HepG2 (cell line): ENCODE measurements around the gene TIPIN. TPM values are rescaled to one million over a fixed set of nuclear protein-coding genes. Genes with fewer than 3 reads are reported as not detected.

ENCODE experiments used
- ATF3 ChIP-seq: sonication (generic); formaldehyde crosslinking; IDR thresholded peaks from 2 replicates; pipeline ENCODE4 v1.4.0; 2020; ENCODE audit warnings: missing genetic modification reagents
- CEBPB ChIP-seq: IDR thresholded peaks from 2 replicates; pipeline ENCODE4 v1.6.1; 2011; ENCODE audit warnings: low read depth, low read length, improper control_type of control experiment, borderline replicate concordance
- CEBPG ChIP-seq: IDR thresholded peaks from 2 replicates; pipeline ENCODE4 v1.6.1; 2016
- ELF3 ChIP-seq: IDR thresholded peaks from 2 replicates; pipeline ENCODE4 v1.6.1; 2016; ENCODE audit warnings: missing genetic modification reagents, missing compliant biosample characterization
- FOXJ3 ChIP-seq: sonication (generic); formaldehyde crosslinking; IDR thresholded peaks from 2 replicates; pipeline ENCODE4 v1.4.0; 2020; ENCODE audit warnings: missing genetic modification reagents, mild to moderate bottlenecking, borderline replicate concordance
- GABPA ChIP-seq, 2 experiments: IDR thresholded peaks; 2 replicates each; pipeline ENCODE4 v1.6.1; 2011 to 2016; ENCODE audit warnings: low read depth in 2 of 2, low read length in 1 of 2, missing biosample characterization in 1 of 2, missing genetic modification characterization in 1 of 2
- GLI4 ChIP-seq: sonication (generic); formaldehyde crosslinking; IDR thresholded peaks from 2 replicates; pipeline ENCODE4 v1.5.1; 2020; ENCODE audit warnings: missing genetic modification reagents, mild to moderate bottlenecking, moderate library complexity, borderline replicate concordance
- HMG20B ChIP-seq: conservative IDR thresholded peaks from 2 replicates; pipeline ENCODE4 v1.6.1; 2016; ENCODE audit warnings: missing genetic modification reagents, missing compliant biosample characterization
- LCORL ChIP-seq, 2 experiments: fragments of 450-650 bp in 1 of 2; sonication (generic) in 1 of 2; formaldehyde crosslinking in 1 of 2; IDR thresholded peaks; 2 replicates each; pipeline versions ENCODE4 v1.5.0 to v1.6.1; 2017 to 2020; ENCODE audit warnings: antibody characterized with exemption in 1 of 2, missing genetic modification reagents in 1 of 2
- NR2F6 ChIP-seq, 2 experiments: IDR thresholded peaks; 2 replicates each; pipeline ENCODE4 v1.6.1; 2016; ENCODE audit warnings: antibody characterized with exemption in 1 of 2, mild to moderate bottlenecking in 1 of 2
- TCF12 ChIP-seq, 2 experiments: fragments of 450-650 bp in 1 of 2; sonication (generic) in 1 of 2; formaldehyde crosslinking in 1 of 2; IDR thresholded peaks; 2 replicates each; pipeline versions ENCODE4 v1.6.1 to v1.8.0; 2017 to 2022; ENCODE audit warnings: antibody characterized with exemption in 1 of 2, mild to moderate bottlenecking in 1 of 2, missing genetic modification reagents in 1 of 2, moderate library complexity in 1 of 2
- TEAD3 ChIP-seq: optimal IDR thresholded peaks from 2 replicates; pipeline ENCODE3; 2016; ENCODE audit warnings: borderline replicate concordance
- THAP11 ChIP-seq: IDR thresholded peaks from 2 replicates; pipeline ENCODE4 v1.6.1; 2016; ENCODE audit warnings: missing biosample characterization, missing genetic modification reagents
- TMF1 ChIP-seq: sonication (generic); formaldehyde crosslinking; IDR thresholded peaks from 2 replicates; pipeline ENCODE4 v1.8.1; 2022; ENCODE audit warnings: low read depth, missing genetic modification reagents
- YY1 ChIP-seq: IDR thresholded peaks from 2 replicates; pipeline ENCODE4 v1.6.1; 2011; ENCODE audit warnings: low read length, low read depth, moderate library complexity, mild to moderate bottlenecking; ENCODE audit not compliant: insufficient read depth, insufficient replicate concordance
- ZFX ChIP-seq: sonication (generic); formaldehyde crosslinking; IDR thresholded peaks from 2 replicates; pipeline ENCODE4 v1.4.0; 2020; ENCODE audit warnings: mild to moderate bottlenecking, low read depth, missing genetic modification reagents, moderate library complexity
- ZNF510 ChIP-seq: sonication (generic); formaldehyde crosslinking; IDR thresholded peaks from 2 replicates; pipeline ENCODE4 v1.4.0; 2020; ENCODE audit warnings: low read depth, mild to moderate bottlenecking, missing genetic modification reagents
- polyA plus RNA-seq, 8 experiments: library from polyadenylated mRNA; depleted of rRNA in 3 of 8; stranded (reverse) in 7 of 8; unstranded in 1 of 8; fragments of >200 nt; fragmentation: Illumina TruSeq in 4 of 8; extraction: Trizol in 4 of 8; gene quantifications; 2 replicates each; pipeline versions ENCODE4 v1.2.1 to v1.2.3, GENCODE V29; 2011 to 2016; ENCODE audit warnings: low read depth in 4 of 8, missing spikeins in 1 of 8, mixed read lengths in 1 of 8; ENCODE audit not compliant: insufficient read depth in 1 of 8
- total RNA-seq, 5 experiments: library from RNA; depleted of rRNA; stranded (reverse); fragments of >200 nt; fragmentation: Illumina TruSeq; extraction: Trizol; gene quantifications; 2 replicates each; pipeline ENCODE4 v1.2.3, GENCODE V29; 2016; ENCODE audit warnings: low read depth in 1 of 5
- TF ChIP-seq, protein P1 (sequence below): sonication (generic); formaldehyde crosslinking; IDR thresholded peaks from 2 replicates; pipeline ENCODE4 v1.4.0; 2020; ENCODE audit warnings: missing genetic modification reagents
- TF ChIP-seq, protein P2 (sequence below): IDR thresholded peaks from 2 replicates; pipeline ENCODE4 v1.6.1; 2016; ENCODE audit warnings: missing compliant biosample characterization, missing genetic modification reagents, borderline replicate concordance
- TF ChIP-seq, protein P3 (sequence below): IDR thresholded peaks from 2 replicates; pipeline ENCODE4 v1.6.1; 2012; ENCODE audit warnings: low read length, improper control_type of control experiment

TIPIN gene
- total and polyA plus RNA-seq, 2 of the 13 experiments (the other 11 are each of a cell fraction or from before 2014, with no cell fraction given): 2.7 to 28.6 TPM

DNA sequence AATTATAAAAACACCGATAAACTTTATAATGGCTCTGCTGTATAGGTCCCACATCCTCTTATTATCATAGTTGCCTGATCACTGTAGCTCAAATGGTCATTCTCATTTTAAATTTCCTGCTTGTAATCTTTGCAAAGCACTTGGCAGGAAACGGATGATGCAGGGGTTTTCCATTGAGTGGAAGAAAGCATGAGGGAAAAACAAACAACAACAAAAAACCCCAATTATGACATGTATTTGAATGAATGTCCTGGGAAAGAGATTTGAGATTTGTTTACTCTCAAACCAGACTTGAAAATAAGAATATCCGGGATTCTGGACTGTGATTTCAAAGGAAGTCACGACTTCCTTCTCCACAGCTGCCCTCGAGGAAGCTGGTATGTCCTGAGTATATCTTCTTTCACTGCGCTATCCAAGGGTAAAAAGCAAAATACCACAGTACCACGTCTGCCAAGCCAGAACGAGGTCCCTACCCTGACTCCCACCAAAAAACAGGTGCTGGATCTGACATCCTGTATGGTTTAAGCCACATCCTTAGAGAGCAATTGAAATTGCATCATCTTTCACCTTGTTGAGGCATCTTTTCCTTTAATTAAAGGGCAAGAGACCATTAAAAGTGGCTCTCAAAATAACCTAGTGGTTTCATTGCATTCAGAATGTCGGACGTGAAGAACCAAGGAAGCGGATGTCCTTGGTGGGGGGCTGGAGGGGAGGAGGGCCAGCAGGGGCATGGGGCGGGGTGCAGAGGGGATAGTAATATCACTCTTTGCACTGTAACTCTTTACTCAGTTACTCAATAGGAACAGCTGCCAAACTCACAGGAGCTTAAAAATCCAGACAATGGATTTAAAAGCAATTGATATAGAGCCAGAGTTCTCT is 13.5 kb upstream of the TIPIN start (continued):
- TF ChIP-seq CEBPG (CRISPR knock-in tag) (peak; percentile 87), TCF12 (IDR thresholded peaks at IDR 0.05) (no peak), TCF12 (CRISPR knock-in tag; IDR thresholded peaks at IDR 0.05) (no peak), ATF3 (peak; percentile 51), ZFX (CRISPR knock-in tag) (no peak), HMG20B (no peak), GABPA (IDR thresholded peaks at IDR 0.05; ENCODE audit: low read depth, low read length) (no peak), GABPA (CRISPR knock-in tag; IDR thresholded peaks at IDR 0.05; ENCODE audit: low read depth) (0 out of 2 replicates have a peak, but pooled peaks have one; percentile 34), LCORL (IDR thresholded peaks at IDR 0.05) (no peak), LCORL (CRISPR knock-in tag; IDR thresholded peaks at IDR 0.05) (no peak), ZNF510 (no peak), THAP11 (no peak), GLI4 (CRISPR knock-in tag) (no peak), ELF3 (CRISPR knock-in tag) (0 out of 2 replicates have a peak, but pooled peaks have one; percentile 37), FOXJ3 (CRISPR knock-in tag) (no peak), NR2F6 (IDR thresholded peaks at IDR 0.05) (no peak), NR2F6 (CRISPR knock-in tag; IDR thresholded peaks at IDR 0.05) (no peak), CEBPB (peak; percentile 87), TEAD3 (CRISPR knock-in tag) (peak; percentile 24), YY1 (no peak), TMF1 (CRISPR knock-in tag) (no peak)
- TF ChIP-seq, protein P1, sequence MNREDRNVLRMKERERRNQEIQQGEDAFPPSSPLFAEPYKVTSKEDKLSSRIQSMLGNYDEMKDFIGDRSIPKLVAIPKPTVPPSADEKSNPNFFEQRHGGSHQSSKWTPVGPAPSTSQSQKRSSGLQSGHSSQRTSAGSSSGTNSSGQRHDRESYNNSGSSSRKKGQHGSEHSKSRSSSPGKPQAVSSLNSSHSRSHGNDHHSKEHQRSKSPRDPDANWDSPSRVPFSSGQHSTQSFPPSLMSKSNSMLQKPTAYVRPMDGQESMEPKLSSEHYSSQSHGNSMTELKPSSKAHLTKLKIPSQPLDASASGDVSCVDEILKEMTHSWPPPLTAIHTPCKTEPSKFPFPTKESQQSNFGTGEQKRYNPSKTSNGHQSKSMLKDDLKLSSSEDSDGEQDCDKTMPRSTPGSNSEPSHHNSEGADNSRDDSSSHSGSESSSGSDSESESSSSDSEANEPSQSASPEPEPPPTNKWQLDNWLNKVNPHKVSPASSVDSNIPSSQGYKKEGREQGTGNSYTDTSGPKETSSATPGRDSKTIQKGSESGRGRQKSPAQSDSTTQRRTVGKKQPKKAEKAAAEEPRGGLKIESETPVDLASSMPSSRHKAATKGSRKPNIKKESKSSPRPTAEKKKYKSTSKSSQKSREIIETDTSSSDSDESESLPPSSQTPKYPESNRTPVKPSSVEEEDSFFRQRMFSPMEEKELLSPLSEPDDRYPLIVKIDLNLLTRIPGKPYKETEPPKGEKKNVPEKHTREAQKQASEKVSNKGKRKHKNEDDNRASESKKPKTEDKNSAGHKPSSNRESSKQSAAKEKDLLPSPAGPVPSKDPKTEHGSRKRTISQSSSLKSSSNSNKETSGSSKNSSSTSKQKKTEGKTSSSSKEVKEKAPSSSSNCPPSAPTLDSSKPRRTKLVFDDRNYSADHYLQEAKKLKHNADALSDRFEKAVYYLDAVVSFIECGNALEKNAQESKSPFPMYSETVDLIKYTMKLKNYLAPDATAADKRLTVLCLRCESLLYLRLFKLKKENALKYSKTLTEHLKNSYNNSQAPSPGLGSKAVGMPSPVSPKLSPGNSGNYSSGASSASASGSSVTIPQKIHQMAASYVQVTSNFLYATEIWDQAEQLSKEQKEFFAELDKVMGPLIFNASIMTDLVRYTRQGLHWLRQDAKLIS: no peak
- TF ChIP-seq, protein P2, sequence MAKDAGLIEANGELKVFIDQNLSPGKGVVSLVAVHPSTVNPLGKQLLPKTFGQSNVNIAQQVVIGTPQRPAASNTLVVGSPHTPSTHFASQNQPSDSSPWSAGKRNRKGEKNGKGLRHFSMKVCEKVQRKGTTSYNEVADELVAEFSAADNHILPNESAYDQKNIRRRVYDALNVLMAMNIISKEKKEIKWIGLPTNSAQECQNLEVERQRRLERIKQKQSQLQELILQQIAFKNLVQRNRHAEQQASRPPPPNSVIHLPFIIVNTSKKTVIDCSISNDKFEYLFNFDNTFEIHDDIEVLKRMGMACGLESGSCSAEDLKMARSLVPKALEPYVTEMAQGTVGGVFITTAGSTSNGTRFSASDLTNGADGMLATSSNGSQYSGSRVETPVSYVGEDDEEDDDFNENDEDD (CRISPR knock-in tag): peak; percentile 34; the same call in 1 of the 2 replicates
- TF ChIP-seq, protein P3, sequence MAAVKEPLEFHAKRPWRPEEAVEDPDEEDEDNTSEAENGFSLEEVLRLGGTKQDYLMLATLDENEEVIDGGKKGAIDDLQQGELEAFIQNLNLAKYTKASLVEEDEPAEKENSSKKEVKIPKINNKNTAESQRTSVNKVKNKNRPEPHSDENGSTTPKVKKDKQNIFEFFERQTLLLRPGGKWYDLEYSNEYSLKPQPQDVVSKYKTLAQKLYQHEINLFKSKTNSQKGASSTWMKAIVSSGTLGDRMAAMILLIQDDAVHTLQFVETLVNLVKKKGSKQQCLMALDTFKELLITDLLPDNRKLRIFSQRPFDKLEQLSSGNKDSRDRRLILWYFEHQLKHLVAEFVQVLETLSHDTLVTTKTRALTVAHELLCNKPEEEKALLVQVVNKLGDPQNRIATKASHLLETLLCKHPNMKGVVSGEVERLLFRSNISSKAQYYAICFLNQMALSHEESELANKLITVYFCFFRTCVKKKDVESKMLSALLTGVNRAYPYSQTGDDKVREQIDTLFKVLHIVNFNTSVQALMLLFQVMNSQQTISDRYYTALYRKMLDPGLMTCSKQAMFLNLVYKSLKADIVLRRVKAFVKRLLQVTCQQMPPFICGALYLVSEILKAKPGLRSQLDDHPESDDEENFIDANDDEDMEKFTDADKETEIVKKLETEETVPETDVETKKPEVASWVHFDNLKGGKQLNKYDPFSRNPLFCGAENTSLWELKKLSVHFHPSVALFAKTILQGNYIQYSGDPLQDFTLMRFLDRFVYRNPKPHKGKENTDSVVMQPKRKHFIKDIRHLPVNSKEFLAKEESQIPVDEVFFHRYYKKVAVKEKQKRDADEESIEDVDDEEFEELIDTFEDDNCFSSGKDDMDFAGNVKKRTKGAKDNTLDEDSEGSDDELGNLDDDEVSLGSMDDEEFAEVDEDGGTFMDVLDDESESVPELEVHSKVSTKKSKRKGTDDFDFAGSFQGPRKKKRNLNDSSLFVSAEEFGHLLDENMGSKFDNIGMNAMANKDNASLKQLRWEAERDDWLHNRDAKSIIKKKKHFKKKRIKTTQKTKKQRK: no peak
